HL-60/S4 treated with phorbol 12-myristate 13-acetate at 8.2 ng/mL for 4 days and 3 days (cell line): ENCODE measurements around the gene IWS1.
"Not testable (repeated sequence)": the region's sequence is repeated elsewhere in the genome, so short reads cannot be mapped to it uniquely, and the experiment has no call there.

ENCODE experiments used
- in situ Hi-C: fragments of 300-500 bp; cut with MboI; formaldehyde crosslinking; loops from 2 replicates; pipeline ENCODE4 v1.15.0; 2022; ENCODE audit warnings: low sequenced_read_pairs

Gene IWS1

DNA sequence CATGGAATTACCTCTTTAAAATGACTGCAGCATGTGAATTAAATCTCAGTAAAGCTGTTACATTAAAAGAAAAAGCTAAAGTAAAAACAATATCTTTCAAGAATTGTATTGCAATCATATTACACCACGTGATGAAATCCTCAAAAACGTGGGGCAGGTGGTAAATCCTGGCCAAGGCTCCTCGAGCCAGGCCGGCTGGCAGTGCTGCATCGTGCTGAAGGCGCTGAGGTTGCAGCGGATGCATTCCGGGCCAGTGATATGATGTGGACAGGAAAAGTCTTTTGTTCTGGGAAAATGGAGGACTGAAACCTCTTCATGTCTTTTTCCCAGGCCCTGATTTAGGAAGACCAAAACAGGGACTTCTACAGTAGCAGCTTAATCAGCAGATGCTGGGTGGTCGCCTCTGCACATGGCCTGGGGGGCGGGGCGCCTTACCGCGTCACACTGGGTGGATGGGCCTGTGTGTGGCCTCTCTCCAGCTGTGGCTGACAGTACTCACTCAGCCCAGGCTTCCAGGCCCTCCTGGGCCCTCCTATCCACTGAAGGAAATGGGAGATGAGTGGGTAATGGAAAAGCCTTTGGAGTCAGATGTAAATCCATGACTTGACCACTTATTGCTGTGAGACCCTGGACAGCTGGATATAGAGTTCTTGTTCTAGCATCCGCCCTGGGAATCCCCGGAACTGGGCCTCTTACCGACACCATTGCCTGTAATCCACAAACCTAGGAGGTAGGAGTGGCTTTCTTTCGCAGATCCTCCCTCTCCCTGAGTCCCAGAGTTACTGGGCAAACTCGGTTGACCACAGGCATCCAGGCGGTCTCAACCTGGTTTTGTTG is 62.9 kb downstream of the IWS1 start:
- in situ Hi-C loops, result no loop called here

DNA sequence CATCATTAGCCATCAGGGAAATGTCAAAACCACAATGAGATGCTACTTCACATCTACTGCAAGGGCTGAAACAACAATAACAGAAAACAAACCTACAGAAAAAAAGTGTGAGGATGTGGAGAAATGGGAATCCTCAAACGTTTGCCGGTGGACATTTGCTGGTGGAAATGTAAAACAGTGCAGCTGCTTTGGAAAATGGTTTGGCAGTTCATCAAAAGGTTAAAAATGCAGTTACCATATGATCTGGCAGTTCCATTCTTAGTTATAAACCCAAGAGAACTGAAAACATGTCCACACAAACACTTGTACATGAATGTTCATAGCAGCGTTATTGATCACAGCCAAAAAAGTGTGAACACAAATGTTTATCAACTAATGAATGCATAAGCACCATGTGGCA is 63.8 kb downstream of the IWS1 start:
- in situ Hi-C loops, result no loop called here

DNA sequence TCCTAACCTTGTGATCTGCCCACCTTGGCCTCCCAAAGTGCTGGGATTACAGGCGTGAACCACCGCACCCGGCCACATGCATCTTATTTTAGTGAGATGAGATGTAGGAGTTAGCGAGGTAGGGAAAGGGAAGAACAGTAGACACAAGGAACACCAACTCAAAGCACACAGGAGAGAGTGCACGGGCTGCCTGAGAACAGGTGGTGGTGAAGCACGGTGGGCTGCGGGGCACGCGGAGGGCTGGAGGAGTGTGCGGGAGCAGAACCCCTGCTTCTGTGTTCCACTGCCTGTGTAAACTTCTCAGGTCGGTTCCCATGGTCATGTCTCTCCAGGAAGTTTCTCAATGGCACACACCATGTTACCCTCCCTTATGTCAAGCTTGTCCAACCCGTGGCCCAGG is 69.3 kb downstream of the IWS1 start:
- in situ Hi-C loops, result no loop called here

DNA sequence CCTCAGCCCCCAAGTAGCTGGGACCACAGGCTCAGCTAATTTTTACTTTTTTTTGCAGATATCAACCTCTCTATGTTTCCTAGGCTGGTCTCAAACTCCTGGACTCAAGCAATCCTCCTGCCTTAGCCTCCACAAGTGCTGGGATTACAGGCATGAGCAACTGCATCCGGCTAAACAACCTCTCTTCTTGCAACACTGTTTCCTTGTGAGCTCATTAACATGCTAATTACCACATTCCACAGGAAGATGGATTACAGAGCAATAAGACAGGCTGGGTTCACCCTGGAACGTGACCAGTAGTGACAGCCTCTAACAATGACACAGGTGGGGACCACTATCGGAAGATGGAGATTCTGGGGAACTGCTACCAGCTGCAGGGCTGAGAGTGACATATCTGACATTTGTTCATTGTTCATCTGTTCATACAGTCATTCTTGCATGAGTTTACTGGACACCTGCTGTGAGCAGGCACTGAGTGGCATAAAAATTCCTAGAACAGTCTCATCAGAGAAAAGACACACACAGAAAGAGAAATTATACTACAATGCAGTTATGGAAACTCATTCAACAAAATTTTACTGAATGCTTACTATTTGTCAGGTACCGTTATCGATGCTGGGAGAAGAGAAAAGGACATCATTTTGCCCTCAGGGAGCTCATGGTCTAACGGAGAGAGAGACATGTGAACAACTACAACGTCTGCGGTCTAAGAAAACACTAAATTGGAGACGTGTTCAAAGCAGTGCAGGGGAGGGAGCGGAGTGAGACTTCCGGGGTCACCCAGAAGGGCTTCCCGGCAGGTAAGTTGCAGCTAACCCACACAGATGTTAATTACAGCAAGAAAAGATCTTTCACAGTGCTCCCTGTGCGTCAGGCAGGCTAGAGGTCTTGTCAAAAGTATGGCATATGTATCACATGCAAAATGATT is 70.5 kb downstream of the IWS1 start:
- in situ Hi-C loops, result no loop called here

DNA sequence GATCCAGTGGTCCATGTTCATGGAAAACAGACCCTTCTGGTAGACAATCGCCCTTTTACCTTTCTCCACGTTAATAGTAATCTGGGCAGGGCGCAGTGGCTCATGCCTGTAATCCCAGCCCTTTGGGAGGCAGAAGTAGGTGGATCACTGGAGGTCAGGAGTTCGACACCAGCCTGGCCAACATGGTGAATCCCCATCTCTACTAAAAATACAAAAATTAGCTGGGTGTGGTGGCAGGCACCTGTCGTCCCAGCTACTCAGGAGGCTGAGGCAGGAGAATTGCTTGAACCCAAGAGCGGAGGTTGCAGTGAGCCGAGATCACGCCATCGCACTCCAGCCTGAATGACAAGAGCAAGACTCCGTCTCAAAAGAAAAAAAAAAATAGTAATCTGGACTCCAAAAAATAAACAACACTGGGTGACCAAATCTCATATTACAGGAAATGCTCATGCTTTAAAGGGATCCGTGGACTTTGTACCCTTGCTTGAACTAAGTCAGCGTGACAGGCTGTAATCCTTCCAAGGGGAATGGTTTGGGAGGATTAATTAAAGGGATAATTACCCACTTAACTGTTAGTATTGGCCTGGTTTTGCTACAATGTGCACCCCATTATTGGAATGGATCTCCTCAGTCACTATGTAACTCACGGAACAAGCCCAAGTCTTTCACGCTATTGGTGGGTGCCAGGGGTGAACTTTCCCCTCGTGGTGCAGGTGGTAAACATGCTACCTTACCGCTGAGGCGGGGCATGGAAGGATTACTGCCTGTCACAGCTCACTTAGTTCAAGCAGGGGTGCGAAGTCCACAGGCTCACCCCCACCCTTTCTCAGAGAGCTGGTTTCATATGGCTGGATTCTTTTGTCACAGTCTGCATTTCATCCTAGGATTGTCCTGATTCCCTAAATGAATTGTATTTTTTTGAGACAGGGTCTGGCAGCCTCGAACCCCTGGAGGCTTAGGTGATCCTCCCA is 71.4 kb downstream of the IWS1 start:
- in situ Hi-C loops, result no loop called here

DNA sequence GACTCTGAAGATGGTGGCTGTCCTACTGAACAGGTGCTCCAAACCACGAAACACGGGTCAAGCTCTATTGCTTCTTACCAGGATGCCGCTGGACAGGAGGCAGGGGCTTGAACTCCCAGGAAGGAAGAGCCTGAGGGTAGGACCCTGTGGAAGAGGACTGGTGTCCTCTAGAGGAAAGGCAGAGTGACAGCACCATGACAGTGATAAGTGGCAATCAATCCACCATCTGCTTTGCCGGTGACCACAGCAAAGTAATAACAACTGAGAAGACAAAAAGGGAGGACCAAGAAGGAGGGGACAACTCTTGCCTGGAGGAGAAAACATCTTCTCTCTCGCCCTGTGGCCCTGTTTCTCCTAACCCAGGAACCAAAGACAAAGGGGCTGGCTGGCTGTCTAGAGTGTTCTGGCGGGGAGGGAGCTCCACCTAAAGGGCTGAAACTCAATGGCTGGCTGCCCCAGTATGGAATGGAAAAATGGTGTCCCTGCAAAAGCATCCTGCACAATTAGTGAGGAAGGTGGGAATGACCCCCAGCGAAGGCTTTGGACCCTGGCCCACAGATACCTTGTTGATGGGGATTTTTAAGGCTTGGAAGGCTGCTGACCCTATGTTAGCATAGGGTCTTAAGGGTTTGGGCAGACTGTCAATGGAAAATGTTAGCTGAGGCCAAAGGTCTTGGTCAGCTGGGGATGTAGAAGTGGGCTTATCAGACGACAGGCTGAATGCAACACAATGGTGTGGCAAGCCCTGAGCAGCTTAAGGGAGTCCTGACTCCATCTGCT is 72.7 kb downstream of the IWS1 start:
- in situ Hi-C loops, result no loop called here

DNA sequence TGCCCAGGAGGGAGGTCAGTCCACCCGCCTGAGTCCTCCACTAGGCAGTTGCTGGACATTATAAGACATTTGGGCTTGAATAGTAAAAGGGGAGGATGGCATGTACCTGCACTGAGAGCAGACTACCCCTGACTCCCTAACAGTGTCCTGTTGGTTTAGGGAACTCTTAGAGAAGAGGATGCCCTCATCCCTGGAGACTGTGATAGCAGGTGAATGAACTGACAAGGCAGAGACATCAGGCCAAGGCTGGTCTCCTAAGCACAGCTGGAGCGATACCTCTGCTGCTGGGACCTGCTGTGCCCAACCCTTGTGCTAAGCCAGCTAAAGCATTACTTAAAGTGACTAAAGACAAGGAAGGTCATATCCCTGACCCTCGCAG is 73.3 kb downstream of the IWS1 start:
- in situ Hi-C loops, result no loop called here

DNA sequence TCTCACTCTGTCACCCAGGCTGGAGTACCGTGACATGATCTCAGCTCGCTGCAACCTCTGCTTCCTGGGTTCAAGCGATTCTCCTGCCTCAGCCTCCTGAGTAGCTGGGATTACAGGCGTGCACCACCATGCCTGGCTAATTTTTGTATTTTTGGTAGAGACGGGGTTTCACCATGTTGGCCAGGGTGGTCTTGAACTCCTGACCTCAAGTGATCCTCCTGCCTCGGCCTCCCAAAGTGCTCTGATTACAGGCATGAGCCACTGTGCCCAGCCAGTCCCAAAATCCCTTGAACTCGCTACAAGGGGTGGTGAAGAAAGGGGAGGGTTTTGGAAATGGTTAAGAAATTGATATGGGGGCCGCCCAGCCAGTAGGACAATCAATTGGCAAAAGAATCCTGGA is 73.9 kb downstream of the IWS1 start:
- in situ Hi-C loops, result not testable (repeated sequence)

DNA sequence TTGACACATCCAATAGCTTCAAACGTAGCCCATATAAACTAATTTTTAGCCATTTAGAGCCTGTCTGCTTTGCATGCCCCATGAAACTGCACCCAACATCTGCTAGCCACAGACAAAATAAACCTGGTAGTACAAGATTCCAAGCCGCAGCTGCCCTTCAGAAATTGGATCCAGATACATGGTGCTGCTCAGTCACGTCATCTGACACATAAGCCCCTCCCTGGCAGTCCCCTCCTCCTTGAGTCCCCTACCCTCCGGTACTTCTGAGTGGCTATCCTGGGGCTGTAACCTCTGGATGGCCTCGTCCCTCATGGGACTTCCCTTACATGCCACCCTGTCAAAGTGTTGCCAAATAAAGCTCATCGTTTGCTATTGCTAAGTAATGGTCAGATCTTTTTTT is 74.3 kb downstream of the IWS1 start:
- in situ Hi-C loops, result no loop called here

DNA sequence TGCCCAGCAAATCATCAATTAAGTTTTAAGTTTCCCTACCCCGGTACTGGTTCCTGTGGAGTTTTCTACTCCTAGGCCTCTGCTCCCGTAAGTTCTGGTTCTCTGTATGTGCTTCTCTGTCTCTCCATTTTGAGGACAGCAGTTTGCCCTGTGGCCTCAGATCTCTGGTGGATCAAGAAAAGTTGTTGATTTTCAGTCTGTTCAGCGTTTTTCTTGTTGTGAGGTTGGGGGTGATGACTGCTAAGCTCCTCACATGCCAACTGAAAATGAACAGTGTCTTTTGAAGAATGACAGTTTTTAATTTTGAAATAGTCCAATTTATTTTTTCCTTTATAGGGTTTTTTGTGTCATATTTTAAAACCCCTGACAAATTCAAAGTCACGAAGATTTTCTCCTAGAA is 76.4 kb downstream of the IWS1 start:
- in situ Hi-C loops, result no loop called here

DNA sequence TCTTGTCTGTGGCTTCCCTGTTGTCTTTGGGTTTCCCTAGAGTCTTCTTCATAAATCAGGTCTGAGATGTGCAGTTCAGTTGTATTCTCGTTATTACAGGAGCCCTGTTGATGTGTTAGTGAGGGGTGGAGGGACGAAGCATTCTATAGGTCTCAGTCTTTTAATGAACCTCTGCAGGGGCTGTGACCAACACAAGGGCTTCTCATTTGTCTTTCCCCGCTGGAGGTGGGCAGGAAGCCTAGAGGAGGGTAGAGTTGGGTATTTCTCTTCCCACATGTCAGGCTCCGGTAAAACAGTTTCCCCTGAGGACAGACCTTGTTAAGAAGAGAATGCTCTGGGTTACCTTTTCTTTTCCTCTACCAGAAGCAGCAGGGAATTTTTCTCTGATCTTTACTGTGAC is 76.9 kb downstream of the IWS1 start:
- in situ Hi-C loops, result no loop called here

DNA sequence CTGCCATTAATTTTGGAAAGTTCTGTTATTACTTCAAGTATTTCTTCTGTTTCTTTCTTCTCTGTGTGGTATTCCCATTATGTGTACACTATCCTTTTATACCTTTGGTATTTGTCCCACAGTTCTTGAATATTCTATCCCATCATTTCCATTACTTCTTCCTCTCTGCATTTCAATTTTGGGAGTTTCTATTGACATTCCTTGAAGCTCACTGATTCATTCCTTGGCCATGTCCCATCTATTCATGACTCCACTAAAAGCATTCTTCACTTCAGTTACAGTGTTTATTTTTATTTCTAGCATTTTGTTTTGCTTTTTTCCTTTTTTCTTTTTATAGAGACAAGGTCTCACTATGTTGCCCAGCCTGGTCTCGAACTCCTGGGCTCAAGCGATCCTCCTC is 77.8 kb downstream of the IWS1 start:
- in situ Hi-C loops, result no loop called here

DNA sequence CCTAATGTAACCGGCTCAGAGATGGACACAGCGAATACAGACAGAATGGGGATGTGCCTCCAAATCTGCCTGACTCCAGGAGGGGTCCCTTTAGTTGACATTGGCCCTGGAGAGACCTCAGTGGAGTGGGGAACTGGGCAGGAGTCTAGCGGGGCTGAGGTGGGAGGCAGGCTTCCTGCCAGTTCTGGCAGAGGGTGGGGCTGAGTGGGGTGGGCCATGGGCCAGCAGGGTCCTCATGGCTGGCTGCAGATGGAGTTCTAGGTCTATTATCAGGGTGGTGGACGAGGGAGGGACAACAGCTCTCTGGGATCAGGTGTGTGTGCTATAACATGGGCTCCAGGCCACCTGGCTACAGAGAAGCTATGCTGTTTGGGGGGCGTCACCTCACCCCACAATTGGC is 86.9 kb downstream of the IWS1 start:
- in situ Hi-C loops, result no loop called here

DNA sequence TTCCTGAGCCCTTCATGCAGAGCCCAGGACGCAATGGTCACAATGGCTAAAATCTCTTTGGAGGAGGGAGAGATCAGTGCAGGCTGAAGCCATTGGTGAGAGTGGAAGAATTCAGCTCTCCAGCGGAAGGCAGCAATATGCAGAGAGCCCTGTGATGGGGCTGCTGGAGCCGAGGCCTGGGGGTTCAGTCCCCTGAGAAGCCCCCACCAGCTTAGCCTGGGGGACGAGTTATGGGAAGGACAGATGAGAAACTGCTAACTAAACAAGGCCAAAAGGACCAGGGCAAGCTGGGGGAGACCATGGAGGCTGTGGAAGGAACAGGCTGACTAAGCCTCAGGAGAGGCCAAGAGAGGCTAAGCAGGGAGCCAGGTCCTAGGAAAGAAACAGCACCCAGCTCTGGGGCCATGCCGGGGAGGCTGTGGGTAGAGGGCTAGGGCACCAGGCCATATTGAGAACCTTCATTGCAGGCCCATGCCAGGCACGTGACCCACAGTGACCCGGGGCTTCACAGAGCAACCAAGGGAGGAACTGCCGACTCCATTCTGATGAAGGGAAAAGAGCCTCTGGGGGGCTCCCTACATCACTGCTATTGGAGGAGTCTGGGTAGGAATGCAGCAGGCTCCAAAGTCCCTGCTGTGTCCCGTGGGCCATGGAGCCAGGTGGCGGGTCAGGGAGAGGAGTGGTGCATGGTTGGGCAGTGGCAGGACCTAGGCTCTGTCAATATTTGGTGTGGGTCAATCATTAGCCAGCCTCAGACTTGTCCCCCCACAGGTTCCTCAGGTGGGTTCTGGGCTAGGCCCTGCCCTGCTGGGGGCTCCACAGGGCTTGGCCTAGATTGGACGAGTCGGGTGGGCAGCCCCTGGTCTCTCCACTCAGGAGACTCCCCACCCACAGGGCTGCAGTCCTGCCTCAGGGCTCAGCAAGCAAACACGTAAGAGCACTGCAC is 88.2 kb downstream of the IWS1 start:
- in situ Hi-C loops, result no loop called here

DNA sequence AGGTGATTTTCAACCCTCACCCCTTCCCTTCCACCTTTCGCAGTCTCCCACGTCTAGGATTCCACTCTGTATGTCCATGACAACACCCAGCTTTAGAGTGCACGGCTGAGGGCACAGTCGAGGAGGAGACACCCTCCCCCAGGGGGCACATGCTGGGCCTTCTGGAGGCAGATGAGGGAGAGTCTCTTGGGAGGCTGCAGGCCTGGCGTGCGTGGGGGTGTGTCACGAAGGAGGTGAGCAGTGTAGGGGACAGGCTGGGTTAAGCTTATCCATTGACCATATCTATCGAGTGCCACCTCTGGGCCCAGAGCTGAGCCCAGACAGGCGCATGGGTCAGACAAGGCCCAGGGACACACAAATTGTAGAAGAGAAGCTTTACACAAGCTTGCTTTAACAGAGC is 89.2 kb downstream of the IWS1 start:
- in situ Hi-C loops, result no loop called here

DNA sequence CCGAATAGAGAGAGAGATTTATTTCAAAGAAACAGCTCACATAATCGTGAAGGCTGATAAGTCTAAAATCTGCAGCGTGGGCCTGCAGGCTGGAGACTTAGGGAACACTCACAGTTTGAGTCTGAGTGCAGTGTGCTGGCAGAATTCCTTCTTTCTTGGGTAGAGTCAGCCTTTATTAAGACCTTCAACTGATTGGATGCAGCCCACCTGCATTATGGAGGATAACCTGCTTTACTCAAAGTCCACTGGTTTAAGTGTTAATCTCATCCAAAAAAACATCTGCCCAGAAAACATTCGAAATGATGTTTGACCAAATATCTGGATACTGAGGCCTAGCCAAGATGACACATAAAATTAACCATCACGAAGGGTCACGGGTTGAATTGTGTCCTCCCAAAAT is 91.8 kb downstream of the IWS1 start:
- in situ Hi-C loops, result no loop called here

DNA sequence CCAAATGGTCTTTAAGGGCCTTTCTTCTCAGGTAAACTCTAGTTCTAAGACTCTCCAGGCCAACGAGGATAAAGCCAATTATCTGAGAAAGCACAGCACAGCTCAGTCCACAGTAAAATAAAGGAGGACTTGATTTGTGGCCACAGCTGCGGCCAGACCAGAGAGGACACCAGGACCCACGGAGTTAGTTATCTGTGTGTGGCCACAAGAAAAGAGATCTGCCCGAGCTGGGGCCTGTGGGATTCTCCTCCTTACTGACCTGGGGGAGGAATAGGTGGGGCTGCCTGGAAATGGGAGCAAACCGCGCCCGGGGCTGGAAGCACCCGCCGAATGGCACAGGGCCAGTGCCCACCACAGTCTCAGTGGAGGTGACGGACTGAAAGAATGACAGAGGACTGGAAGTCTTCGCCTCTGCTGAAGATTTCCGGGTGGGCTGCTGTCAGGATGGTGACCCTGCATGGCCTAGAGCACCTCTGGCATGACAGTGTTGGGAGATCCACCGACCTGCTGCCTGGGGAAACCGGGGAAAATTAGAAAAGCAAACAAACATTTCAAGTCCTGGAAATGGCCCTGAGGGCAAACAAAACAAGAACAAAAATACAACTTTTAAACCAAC is 94.8 kb downstream of the IWS1 start:
- in situ Hi-C loops, result no loop called here
